HepG2 (cell line): ENCODE measurements around the gene COL5A1. TPM values are rescaled to one million over a fixed set of nuclear protein-coding genes. Genes with fewer than 3 reads are reported as not detected.
A peak's percentile ranks its signal among the peaks of the same experiment; 100 is the strongest.

Experiments used
- ATF4 ChIP-seq, 2 experiments: fragments of 450-650 bp in 1 of 2; sonication (generic) in 1 of 2; formaldehyde crosslinking; IDR thresholded peaks; 2 replicates each; pipeline versions ENCODE4 v1.5.0 to v1.8.0; 2020 to 2022; ENCODE audit warnings: mild to moderate bottlenecking in 1 of 2, missing genetic modification reagents in 1 of 2
- DR1 ChIP-seq: sonication (generic); formaldehyde crosslinking; IDR thresholded peaks from 2 replicates; pipeline ENCODE4 v1.8.0; 2021; ENCODE audit warnings: mild to moderate bottlenecking, missing genetic modification reagents, inconsistent platforms
- FOSL1 ChIP-seq: sonication (generic); formaldehyde crosslinking; IDR thresholded peaks from 2 replicates; pipeline ENCODE4 v1.9.0; 2021; ENCODE audit warnings: missing genetic modification reagents, borderline replicate concordance
- GTF2F1 ChIP-seq: fragments of 150-350 bp; IDR thresholded peaks from 2 replicates; pipeline ENCODE4 v1.6.1; 2014; ENCODE audit warnings: low read length
- HOXA5 ChIP-seq: sonication (generic); formaldehyde crosslinking; IDR thresholded peaks from 2 replicates; pipeline ENCODE4 v1.4.0; 2020; ENCODE audit warnings: missing genetic modification reagents
- KDM2A ChIP-seq: sonication (generic); formaldehyde crosslinking; IDR thresholded peaks from 2 replicates; pipeline ENCODE4 v1.4.0; 2020; ENCODE audit warnings: low read depth, missing genetic modification reagents, borderline replicate concordance
- MATR3 ChIP-seq: sonication (generic); formaldehyde crosslinking; IDR thresholded peaks from 2 replicates; pipeline ENCODE4 v1.4.0; 2020; ENCODE audit warnings: missing genetic modification reagents
- PCBP2 ChIP-seq: fragments of 200-400 bp; formaldehyde crosslinking; optimal IDR thresholded peaks from 2 replicates; pipeline ENCODE3; 2018; ENCODE audit warnings: low read length, low read depth; ENCODE audit not compliant: poor library complexity, severe bottlenecking
- RFX5 ChIP-seq: IDR thresholded peaks from 2 replicates; pipeline ENCODE4 v1.6.1; 2011; ENCODE audit warnings: low read depth, low read length, improper control_type of control experiment
- SMAD1 ChIP-seq: sonication (generic); formaldehyde crosslinking; IDR thresholded peaks from 2 replicates; pipeline ENCODE4 v1.4.0; 2020; ENCODE audit warnings: missing genetic modification reagents, low read depth, mild to moderate bottlenecking, borderline replicate concordance
- TCF12 ChIP-seq, 2 experiments: fragments of 450-650 bp in 1 of 2; sonication (generic) in 1 of 2; formaldehyde crosslinking in 1 of 2; IDR thresholded peaks; 2 replicates each; pipeline versions ENCODE4 v1.6.1 to v1.8.0; 2017 to 2022; ENCODE audit warnings: antibody characterized with exemption in 1 of 2, mild to moderate bottlenecking in 1 of 2, missing genetic modification reagents in 1 of 2, moderate library complexity in 1 of 2
- TCF7 ChIP-seq: sonication (generic); IDR thresholded peaks from 2 replicates; pipeline ENCODE4 v1.6.1; 2016; ENCODE audit warnings: antibody characterized with exemption, low read depth
- TEF ChIP-seq: sonication (generic); formaldehyde crosslinking; IDR thresholded peaks from 2 replicates; pipeline ENCODE4 v1.5.0; 2020; ENCODE audit warnings: missing genetic modification reagents
- XBP1 ChIP-seq: sonication (generic); formaldehyde crosslinking; IDR thresholded peaks from 2 replicates; pipeline ENCODE4 v1.5.0; 2020; ENCODE audit warnings: missing genetic modification reagents
- ZBTB44 ChIP-seq: sonication (generic); formaldehyde crosslinking; IDR thresholded peaks from 2 replicates; pipeline ENCODE4 v1.4.0; 2020; ENCODE audit warnings: missing genetic modification reagents
- ZKSCAN8 ChIP-seq: IDR thresholded peaks from 2 replicates; pipeline ENCODE4 v1.6.1; 2016; ENCODE audit warnings: borderline replicate concordance, missing genetic modification reagents, missing compliant biosample characterization
- ZNF20 ChIP-seq: sonication (generic); formaldehyde crosslinking; IDR thresholded peaks from 2 replicates; pipeline ENCODE4 v1.4.0; 2020; ENCODE audit warnings: mild to moderate bottlenecking, moderate library complexity, missing genetic modification reagents
- ZNF224 ChIP-seq: sonication (generic); formaldehyde crosslinking; IDR thresholded peaks from 2 replicates; pipeline ENCODE4 v1.5.0; 2020; ENCODE audit warnings: mild to moderate bottlenecking, missing genetic modification reagents
- ZNF547 ChIP-seq: sonication (generic); formaldehyde crosslinking; IDR thresholded peaks from 2 replicates; pipeline ENCODE4 v1.5.1; 2020; ENCODE audit warnings: mild to moderate bottlenecking, missing genetic modification reagents
- ZNF569 ChIP-seq: sonication (generic); formaldehyde crosslinking; IDR thresholded peaks from 2 replicates; pipeline ENCODE4 v1.5.0; 2020; ENCODE audit warnings: mild to moderate bottlenecking, missing genetic modification reagents, moderate library complexity, borderline replicate concordance
- ZNF576 ChIP-seq: sonication (generic); formaldehyde crosslinking; IDR thresholded peaks from 2 replicates; pipeline ENCODE4 v1.4.0; 2020; ENCODE audit warnings: mild to moderate bottlenecking, missing genetic modification reagents
- ZNF629 ChIP-seq: sonication (generic); formaldehyde crosslinking; conservative IDR thresholded peaks from 2 replicates; pipeline ENCODE4 v1.5.0; 2020; ENCODE audit warnings: missing genetic modification reagents
- ZSCAN31 ChIP-seq: sonication (generic); formaldehyde crosslinking; IDR thresholded peaks from 2 replicates; pipeline ENCODE4 v1.5.0; 2020; ENCODE audit warnings: low read depth, mild to moderate bottlenecking, missing genetic modification reagents
- polyA plus RNA-seq, 8 experiments: library from polyadenylated mRNA; depleted of rRNA in 3 of 8; stranded (reverse) in 7 of 8; unstranded in 1 of 8; fragments of >200 nt; fragmentation: Illumina TruSeq in 4 of 8; extraction: Trizol in 4 of 8; gene quantifications; 2 replicates each; pipeline versions ENCODE4 v1.2.1 to v1.2.3, GENCODE V29; 2011 to 2016; ENCODE audit warnings: low read depth in 4 of 8, missing spikeins in 1 of 8, mixed read lengths in 1 of 8; ENCODE audit not compliant: insufficient read depth in 1 of 8
- total RNA-seq, 5 experiments: library from RNA; depleted of rRNA; stranded (reverse); fragments of >200 nt; fragmentation: Illumina TruSeq; extraction: Trizol; gene quantifications; 2 replicates each; pipeline ENCODE4 v1.2.3, GENCODE V29; 2016; ENCODE audit warnings: low read depth in 1 of 5

Gene COL5A1
- total and polyA plus RNA-seq, 2 of the 13 experiments (the other 11 are each of a cell fraction or from before 2014, with no cell fraction given), result not detected

- no peak for TF ChIP-seq HOXA5 (CRISPR knock-in tag)
- no peak for TF ChIP-seq RFX5
- no peak for TF ChIP-seq ZNF224 (CRISPR knock-in tag)
- TF ChIP-seq FOSL1 (CRISPR knock-in tag), result peak; percentile 71; the same call in 1 of the 2 replicates
- peak; percentile 32; the same call in 1 of the 2 replicates for TF ChIP-seq KDM2A (CRISPR knock-in tag)
- TF ChIP-seq XBP1, result no peak
- no peak for TF ChIP-seq DR1 (CRISPR knock-in tag)
- TF ChIP-seq MATR3 (CRISPR knock-in tag), result no peak
- TF ChIP-seq GTF2F1, result no peak
- no peak for TF ChIP-seq TCF12 (IDR thresholded peaks at IDR 0.05)
- TF ChIP-seq TCF12 (CRISPR knock-in tag; IDR thresholded peaks at IDR 0.05), result no peak
- no peak for TF ChIP-seq ZSCAN31
- TF ChIP-seq TCF7, result no peak
- no peak for TF ChIP-seq ZNF20 (CRISPR knock-in tag)
- no peak for TF ChIP-seq TEF (CRISPR knock-in tag)
- no peak for TF ChIP-seq ZKSCAN8
- no peak for TF ChIP-seq ZNF576 (CRISPR knock-in tag)
- no peak for TF ChIP-seq SMAD1 (CRISPR knock-in tag)
- TF ChIP-seq ZNF547, result no peak
- no peak for TF ChIP-seq ZNF569 (CRISPR knock-in tag)
- no peak for TF ChIP-seq ZBTB44
- no peak for TF ChIP-seq PCBP2
- no peak for TF ChIP-seq ZNF629
- no peak for TF ChIP-seq ATF4 (CRISPR knock-in tag; IDR thresholded peaks at IDR 0.05)
Observed at GRCh38 chr9:134592018-134592818, 49.4 kb upstream of the COL5A1 start (continued).
